HepG2 (cell line): ENCODE data around the gene PRKAR1B. TPM values are rescaled to one million over a fixed set of nuclear protein-coding genes. Genes with fewer than 3 reads are reported as not detected.

Source experiments
- ATAC-seq: fragments of 200-7000 bp; cut with Tn5 transposase; 3 replicates; pipeline ENCODE4 v1.9.1; 2020; ENCODE audit warnings: mild to moderate bottlenecking, moderate library complexity
- BruUV-seq: library from RNA; stranded (reverse); fragments of 400-500 nt; replicated peaks from 2 replicates; lab custom pipeline; 2021; lab: Mats Ljungman, UMichigan
- CTCF ChIA-PET: fragments of 300-600 bp; formaldehyde crosslinking; extraction: SDS; loops from one replicate; lab custom pipeline; 2021; ENCODE audit warnings: low total read pairs, inconsistent platforms, low intra/inter-chr PET ratio; lab: Yijun Ruan, JAX
- POLR2A ChIA-PET: fragments of 350-600 bp; sonication (Branson Sonifier 250); formaldehyde crosslinking; loops from one replicate; lab custom pipeline; 2020; ENCODE audit warnings: antibody characterized with exemption, inconsistent platforms; lab: Yijun Ruan, JAX
- DNase-seq: peaks from one replicate; pipeline ENCODE4 v3.0.0-alpha.2; 2015; ENCODE audit warnings: low spot score
- FAIRE-seq: peaks from 3 replicates; lab custom pipeline; 2011; peaks lifted over from hg19 to GRCh38; lab: Jason Lieb, UNC
- H2AFZ ChIP-seq: one replicate; pipeline ENCODE4 v1.6.1; 2011; ENCODE audit warnings: low read length, inconsistent platforms
- H3K27ac ChIP-seq: fragments of 300-600 bp; 3 replicates; pipeline ENCODE4 v1.8.0; 2011; ENCODE audit warnings: mixed run types, mild to moderate bottlenecking, mixed read lengths, low read length, inconsistent platforms; ENCODE audit not compliant: insufficient read depth; ENCODE audit errors: extremely low read length
- H3K27me3 ChIP-seq, 2 experiments: fragments of 200-600 bp in 1 of 2; 2 replicates in 1 of 2; 3 replicates in 1 of 2; pipeline versions ENCODE4 v1.6.0 to v1.8.0; 2011; ENCODE audit warnings: low read length in 2 of 2, mild to moderate bottlenecking in 2 of 2, moderate library complexity in 2 of 2, inconsistent platforms in 1 of 2; ENCODE audit not compliant: insufficient read depth in 2 of 2, control insufficient read depth in 1 of 2
- H3K36me3 ChIP-seq, 2 experiments: fragments of 200-600 bp in 1 of 2; replicated peaks in 1 of 2; 2 replicates in 1 of 2; 3 replicates in 1 of 2; pipeline versions ENCODE4 v1.5.1 to v1.8.0; 2011; ENCODE audit warnings: low read length in 2 of 2, inconsistent platforms in 1 of 2; ENCODE audit not compliant: insufficient read depth in 2 of 2, control insufficient read depth in 1 of 2
- H3K4me1 ChIP-seq: 2 replicates; pipeline ENCODE4 v1.5.1; 2012; ENCODE audit warnings: low read length, inconsistent platforms; ENCODE audit not compliant: insufficient read depth
- H3K4me2 ChIP-seq: 2 replicates; pipeline ENCODE4 v1.6.0; 2011; ENCODE audit warnings: low read depth, low read length, inconsistent platforms
- H3K4me3 ChIP-seq, 3 experiments: fragments of 200-600 bp in 1 of 3; sonication (generic), shearing (Covaris generic) in 1 of 3; replicated peaks in 1 of 3; 2 replicates each; pipeline ENCODE4 v1.5.1; 2011 to 2016; ENCODE audit warnings: low read length in 3 of 3, inconsistent platforms in 2 of 3, low read depth in 2 of 3, mild to moderate bottlenecking in 2 of 3, control low read depth in 1 of 3, mixed read lengths in 1 of 3; ENCODE audit not compliant: insufficient read depth in 1 of 3
- H3K79me2 ChIP-seq: one replicate; pipeline ENCODE4 v1.6.1; 2011; ENCODE audit warnings: low read length, inconsistent platforms; ENCODE audit not compliant: insufficient read depth
- H3K9ac ChIP-seq: 2 replicates; pipeline ENCODE4 v1.6.0; 2011; ENCODE audit warnings: mild to moderate bottlenecking, low read depth, low read length, inconsistent platforms; ENCODE audit not compliant: insufficient read depth
- H3K9me3 ChIP-seq: 2 replicates; pipeline ENCODE4 v1.5.1; 2012; ENCODE audit warnings: mild to moderate bottlenecking, low read length
- H4K20me1 ChIP-seq: 2 replicates; pipeline ENCODE4 v1.6.0; 2011; ENCODE audit warnings: inconsistent platforms, mild to moderate bottlenecking, low read length, moderate library complexity; ENCODE audit not compliant: insufficient read depth
- AGO1 ChIP-seq: fragments of 200-400 bp; formaldehyde crosslinking; IDR thresholded peaks from 2 replicates; pipeline ENCODE4 v1.6.1; 2017; ENCODE audit warnings: mild to moderate bottlenecking, low read depth, low read length, moderate library complexity; ENCODE audit not compliant: poor library complexity, severe bottlenecking
- BORCS8-MEF2B ChIP-seq: sonication (generic); formaldehyde crosslinking; IDR thresholded peaks from 2 replicates; pipeline ENCODE4 v1.8.0; 2022; ENCODE audit warnings: mild to moderate bottlenecking, missing genetic modification reagents
- KAT7 ChIP-seq: IDR thresholded peaks from 2 replicates; pipeline ENCODE4 v1.6.1; 2018; ENCODE audit warnings: borderline replicate concordance, missing compliant biosample characterization
- KLF16 ChIP-seq, 2 experiments: sonication (generic) in 1 of 2; formaldehyde crosslinking in 1 of 2; IDR thresholded peaks; 2 replicates each; pipeline versions ENCODE4 v1.6.1 to v1.8.0; 2016 to 2023; ENCODE audit warnings: missing genetic modification reagents in 2 of 2, missing compliant biosample characterization in 1 of 2
- MBNL3 ChIP-seq: fragments of 250-450 bp; sonication (Bioruptor Pico); conservative IDR thresholded peaks from 2 replicates; pipeline ENCODE4 v1.8.0; 2022; ENCODE audit warnings: mild to moderate bottlenecking, inconsistent platforms
- NR1H2 ChIP-seq: sonication (generic); formaldehyde crosslinking; IDR thresholded peaks from 2 replicates; pipeline ENCODE4 v1.8.1; 2022; ENCODE audit warnings: low read depth, missing genetic modification reagents, borderline replicate concordance
- SIN3A ChIP-seq: IDR thresholded peaks from 2 replicates; pipeline ENCODE4 v1.6.1; 2011; ENCODE audit warnings: low read depth, mild to moderate bottlenecking, control low read depth, low read length, borderline replicate concordance
- SMC3 ChIP-seq: IDR thresholded peaks from 2 replicates; pipeline ENCODE4 v1.6.1; 2011; ENCODE audit warnings: low read length, improper control_type of control experiment
- TBX2 ChIP-seq: sonication (generic); formaldehyde crosslinking; IDR thresholded peaks from 2 replicates; pipeline ENCODE4 v1.5.0; 2020; ENCODE audit warnings: missing genetic modification reagents, mild to moderate bottlenecking, borderline replicate concordance
- ZNF496 ChIP-seq: sonication (generic); formaldehyde crosslinking; IDR thresholded peaks from 2 replicates; pipeline ENCODE4 v1.8.1; 2023; ENCODE audit warnings: mild to moderate bottlenecking, moderate library complexity, missing genetic modification reagents; ENCODE audit not compliant: insufficient replicate concordance
- ZNF75D ChIP-seq: sonication (generic); formaldehyde crosslinking; IDR thresholded peaks from 2 replicates; pipeline ENCODE4 v1.8.1; 2023; ENCODE audit warnings: missing genetic modification reagents, mild to moderate bottlenecking, borderline replicate concordance
- ZNF776 ChIP-seq: sonication (generic); formaldehyde crosslinking; IDR thresholded peaks from 2 replicates; pipeline ENCODE4 v1.4.0; 2020; ENCODE audit warnings: mild to moderate bottlenecking, missing genetic modification reagents
- ZNF883 ChIP-seq: sonication (generic); formaldehyde crosslinking; IDR thresholded peaks from 2 replicates; pipeline ENCODE4 v1.5.1; 2020; ENCODE audit warnings: mild to moderate bottlenecking, missing genetic modification reagents; ENCODE audit errors: not compliant biosample characterization
- WGBS: methylation state at CpG from one replicate; pipeline ENCODE4 v1.1.6; 2017; ENCODE audit warnings: low lambda C conversion rate; 5-methylcytosine and 5-hydroxymethylcytosine counted together
- in situ Hi-C: cut with HindIII; loops from 2 replicates; pipeline ENCODE4 v1.10.0; 2017; ENCODE audit warnings: low pct_unique_long_range_greater_than_20kb; ENCODE audit not compliant: extremely low pct_ligation_motif_present
- intact Hi-C: fragments of 100-400 bp; cut with micrococcal nuclease; formaldehyde crosslinking; loops from one replicate; pipeline ENCODE4 v1.10.0; 2022; ENCODE audit not compliant: unreplicated experiment
- polyA plus RNA-seq, 8 experiments: library from polyadenylated mRNA; depleted of rRNA in 3 of 8; stranded (reverse) in 7 of 8; unstranded in 1 of 8; fragments of >200 nt; fragmentation: Illumina TruSeq in 4 of 8; extraction: Trizol in 4 of 8; gene quantifications; 2 replicates each; pipeline versions ENCODE4 v1.2.1 to v1.2.3, GENCODE V29; 2011 to 2016; ENCODE audit warnings: low read depth in 4 of 8, missing spikeins in 1 of 8, mixed read lengths in 1 of 8; ENCODE audit not compliant: insufficient read depth in 1 of 8
- total RNA-seq, 5 experiments: library from RNA; depleted of rRNA; stranded (reverse); fragments of >200 nt; fragmentation: Illumina TruSeq; extraction: Trizol; gene quantifications; 2 replicates each; pipeline ENCODE4 v1.2.3, GENCODE V29; 2016; ENCODE audit warnings: low read depth in 1 of 5
- TF ChIP-seq, protein P1 (sequence below): sonication (generic); formaldehyde crosslinking; IDR thresholded peaks from 2 replicates; pipeline ENCODE4 v1.4.0; 2020; ENCODE audit warnings: missing genetic modification reagents
- TF ChIP-seq, protein P2 (sequence below): sonication (generic); formaldehyde crosslinking; IDR thresholded peaks from 2 replicates; pipeline ENCODE4 v1.8.1; 2022; ENCODE audit warnings: mild to moderate bottlenecking, missing genetic modification reagents

The PRKAR1B gene
- total and polyA plus RNA-seq, 2 of the 13 experiments (the other 11 are each of a cell fraction or from before 2014, with no cell fraction given) = 7.9 to 28.2 TPM

DNA sequence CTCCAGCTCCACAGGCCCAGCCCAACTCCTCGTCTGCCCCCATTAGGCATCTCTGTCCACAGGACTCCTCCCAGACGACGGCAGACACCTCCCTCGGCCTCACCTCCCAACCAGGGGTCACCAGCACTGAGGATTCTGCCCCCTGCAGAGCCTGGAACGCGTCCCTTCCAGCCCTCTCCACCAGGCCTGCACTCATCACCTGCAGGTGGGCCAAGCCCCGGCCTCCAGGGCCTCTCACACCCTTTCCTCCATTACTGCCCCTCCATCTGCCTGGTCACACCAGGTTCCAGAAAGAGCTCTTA is 164.8 kb downstream of the PRKAR1B start (continued):
- TF ChIP-seq ZNF496 (no peak), ZNF75D (CRISPR knock-in tag) (no peak), BORCS8-MEF2B (CRISPR knock-in tag) (no peak), SMC3 (no peak), AGO1 (no peak)
- TF ChIP-seq, protein P1, sequence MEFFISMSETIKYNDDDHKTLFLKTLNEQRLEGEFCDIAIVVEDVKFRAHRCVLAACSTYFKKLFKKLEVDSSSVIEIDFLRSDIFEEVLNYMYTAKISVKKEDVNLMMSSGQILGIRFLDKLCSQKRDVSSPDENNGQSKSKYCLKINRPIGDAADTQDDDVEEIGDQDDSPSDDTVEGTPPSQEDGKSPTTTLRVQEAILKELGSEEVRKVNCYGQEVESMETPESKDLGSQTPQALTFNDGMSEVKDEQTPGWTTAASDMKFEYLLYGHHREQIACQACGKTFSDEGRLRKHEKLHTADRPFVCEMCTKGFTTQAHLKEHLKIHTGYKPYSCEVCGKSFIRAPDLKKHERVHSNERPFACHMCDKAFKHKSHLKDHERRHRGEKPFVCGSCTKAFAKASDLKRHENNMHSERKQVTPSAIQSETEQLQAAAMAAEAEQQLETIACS = no peak

DNA sequence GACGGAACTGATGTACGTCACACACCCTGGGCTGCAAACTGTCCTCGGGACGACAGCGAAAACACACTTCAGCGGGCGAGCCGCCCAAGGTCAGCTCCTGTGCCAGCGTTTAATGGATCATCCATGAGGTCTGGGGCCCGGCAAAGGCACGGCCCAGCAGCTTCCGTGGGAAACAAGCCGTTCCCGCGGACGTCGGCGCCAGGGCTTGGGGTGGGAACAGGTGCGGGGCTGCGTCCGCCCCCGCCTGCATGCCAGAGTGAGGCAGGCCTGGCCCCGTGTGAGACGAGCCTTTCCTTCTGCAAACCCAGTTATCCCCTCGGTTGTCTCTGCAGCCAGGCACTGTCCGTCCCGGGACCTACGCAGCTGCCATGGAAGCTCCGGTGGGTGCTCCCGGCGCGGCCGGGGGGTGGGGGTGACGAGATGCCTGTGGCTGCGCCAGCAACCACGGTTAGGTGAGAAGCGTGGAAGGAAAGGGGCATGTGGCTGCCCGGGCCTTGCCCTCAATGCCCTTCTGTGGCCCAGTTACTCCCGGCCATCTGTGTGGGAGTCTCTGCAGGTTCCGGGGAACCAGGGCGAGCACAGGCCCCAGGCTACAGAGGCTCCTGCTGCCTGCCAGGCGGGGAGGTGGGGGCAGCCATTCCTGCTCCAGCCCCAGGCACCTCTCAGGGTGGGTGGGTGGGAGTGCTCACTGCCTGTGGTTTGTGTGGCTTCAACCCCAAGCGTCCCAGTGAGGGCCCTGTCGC is 165.3 kb downstream of the PRKAR1B start:
- H4K20me1 ChIP-seq = no peaks in the 10 kb centered on the region
- intact Hi-C loops (no loop called here), in situ Hi-C loops (no loop called here)
- H3K27ac ChIP-seq = no peak overlapping the region
- ATAC-seq (no peak), DNase-seq (no peak), FAIRE-seq (no peak)
- H3K4me2 ChIP-seq = no peak overlapping the region
- CTCF ChIA-PET = no interaction called here
- H3K27me3 ChIP-seq = no peaks in the 10 kb centered on the region
- no peaks in the 10 kb centered on the region for H3K9me3 ChIP-seq
- no peak overlapping the region for H3K4me3 ChIP-seq
- H3K4me1 ChIP-seq = no peaks in the 10 kb centered on the region
- POLR2A ChIA-PET = no interaction called here
- H3K79me2 ChIP-seq = no peaks in the 10 kb centered on the region
- no TSS peak for BruUV-seq
- 0 out of 5 replicates have a peak, but pooled peaks cover 0 to 2% of the 10 kb centered on the region in 2 experiments for H3K36me3 ChIP-seq
- H2AFZ ChIP-seq = no peak overlapping the region
- no peak overlapping the region for H3K9ac ChIP-seq
- TF ChIP-seq NR1H2 (CRISPR knock-in tag) (no peak), ZNF883 (CRISPR knock-in tag) (no peak), KLF16 (CRISPR knock-in tag; IDR thresholded peaks at IDR 0.05) (no peak), KAT7 (CRISPR knock-in tag) (no peak), SIN3A (no peak), TBX2 (CRISPR knock-in tag) (no peak), ZNF776 (CRISPR knock-in tag) (no peak), MBNL3 (CRISPR knock-in tag) (no peak)
- TF ChIP-seq, protein P2, sequence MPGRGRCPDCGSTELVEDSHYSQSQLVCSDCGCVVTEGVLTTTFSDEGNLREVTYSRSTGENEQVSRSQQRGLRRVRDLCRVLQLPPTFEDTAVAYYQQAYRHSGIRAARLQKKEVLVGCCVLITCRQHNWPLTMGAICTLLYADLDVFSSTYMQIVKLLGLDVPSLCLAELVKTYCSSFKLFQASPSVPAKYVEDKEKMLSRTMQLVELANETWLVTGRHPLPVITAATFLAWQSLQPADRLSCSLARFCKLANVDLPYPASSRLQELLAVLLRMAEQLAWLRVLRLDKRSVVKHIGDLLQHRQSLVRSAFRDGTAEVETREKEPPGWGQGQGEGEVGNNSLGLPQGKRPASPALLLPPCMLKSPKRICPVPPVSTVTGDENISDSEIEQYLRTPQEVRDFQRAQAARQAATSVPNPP (CRISPR knock-in tag) = no peak
- WGBS = 95% methylated on average over 13 of the region's 44 CpGs
